Stimulated activated CD8-positive, alpha-beta memory T cell treated with anti-CD3 and anti-CD28 coated beads, Interleukin-15, amount 100 ng/mL, for 48 hours (primary cell): ENCODE results near the gene NETO1.

Experiments used
- DNase-seq, 2 donors: peaks; one replicate each; pipeline ENCODE4 v3.0.0-alpha.2; 2020; ENCODE audit warnings: low read depth in 2 of 2

The NETO1 gene

DNA sequence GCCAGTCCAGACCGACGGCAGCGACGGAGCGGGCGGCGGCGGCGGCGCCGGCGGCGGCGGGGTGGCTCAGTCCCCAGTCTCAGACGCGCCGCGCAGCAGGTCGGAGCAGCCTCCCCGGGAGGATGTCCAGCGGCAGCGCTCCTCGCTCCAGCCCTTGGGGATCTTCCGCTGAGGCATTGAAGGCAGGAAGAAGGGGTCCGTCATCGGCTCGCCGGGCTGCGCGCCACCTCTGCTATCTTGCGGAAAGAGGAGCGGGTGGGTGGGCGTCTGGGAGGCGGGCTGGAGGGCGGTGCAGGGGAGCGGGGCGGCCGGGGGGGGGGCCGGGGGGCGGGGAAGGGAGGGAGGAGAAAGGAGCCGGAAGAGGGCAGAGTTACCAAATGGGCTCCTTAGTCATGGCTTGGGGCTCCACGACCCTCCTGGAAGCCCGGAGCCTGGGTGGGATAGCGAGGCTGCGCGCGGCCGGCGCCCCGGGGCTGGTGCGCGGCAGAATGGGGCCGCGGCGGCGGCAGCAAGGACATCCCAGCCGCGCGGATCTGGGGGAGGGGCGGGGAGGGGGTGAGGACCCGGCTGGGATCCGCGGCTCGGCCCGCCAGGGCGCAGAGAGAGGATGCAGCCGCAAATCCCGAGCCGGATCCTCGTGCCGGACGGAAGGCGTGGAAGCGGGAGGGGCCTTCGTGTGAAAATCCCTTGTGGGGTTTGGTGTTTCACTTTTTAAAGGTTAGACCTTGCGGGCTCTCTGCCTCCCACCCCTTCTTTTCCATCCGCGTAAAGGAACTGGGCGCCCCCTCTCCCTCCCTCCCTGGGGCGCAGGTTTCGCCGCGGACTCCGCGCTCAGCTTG lies at the start of gene NETO1:
NETO1 (minus strand) TSS at position 242 of the 839 bp plus-strand sequence. CDS start 696 bp downstream, outside the sequence.
- no peak for DNase-seq

GRCh38 chr18:72910045-72910444 lies 42.3 kb upstream of the NETO1 start:
- no peak for DNase-seq

DNA sequence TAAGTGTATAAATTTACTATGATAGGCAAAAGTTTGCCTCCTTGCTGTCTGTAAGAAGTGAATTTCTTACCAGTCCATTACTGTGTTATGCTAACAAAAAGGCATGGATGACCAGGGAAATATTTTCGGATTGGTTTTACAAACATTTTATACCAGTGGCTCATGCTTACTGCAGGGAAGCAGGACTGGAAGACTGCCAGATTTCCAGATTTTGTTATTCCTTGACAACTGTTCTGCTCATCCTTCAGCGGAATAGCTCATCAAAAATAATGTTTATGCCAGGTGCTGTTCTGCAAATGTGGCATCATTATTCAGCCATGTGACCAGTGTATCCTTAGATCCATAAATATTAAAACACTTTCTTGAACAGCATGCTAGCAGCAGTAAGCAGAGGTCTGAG lies 40.4 kb upstream of the NETO1 start:
- DNase-seq = no peak

DNA sequence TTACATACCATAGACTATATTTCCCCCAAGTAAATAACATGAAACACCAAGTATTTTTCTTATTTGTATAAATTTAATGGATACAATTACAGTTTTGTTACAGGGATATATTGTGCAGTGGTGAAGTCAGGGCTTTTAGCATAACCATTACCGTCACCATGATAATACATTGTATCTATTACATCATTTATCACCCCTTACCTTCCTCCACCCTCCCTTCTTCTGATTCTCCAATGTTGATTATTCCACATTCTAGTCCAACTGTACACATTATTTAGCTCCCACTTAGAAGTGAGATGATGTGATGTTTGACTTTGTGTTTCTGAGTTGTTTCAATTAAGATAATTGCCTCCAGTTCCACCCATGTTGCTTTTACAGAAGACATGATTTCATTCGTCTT lies 35.2 kb upstream of the NETO1 start:
- no peak for DNase-seq

- no peak for DNase-seq
These were observed 31.6 kb upstream of the NETO1 start for GRCh38 chr18:72899338-72899737.

DNA sequence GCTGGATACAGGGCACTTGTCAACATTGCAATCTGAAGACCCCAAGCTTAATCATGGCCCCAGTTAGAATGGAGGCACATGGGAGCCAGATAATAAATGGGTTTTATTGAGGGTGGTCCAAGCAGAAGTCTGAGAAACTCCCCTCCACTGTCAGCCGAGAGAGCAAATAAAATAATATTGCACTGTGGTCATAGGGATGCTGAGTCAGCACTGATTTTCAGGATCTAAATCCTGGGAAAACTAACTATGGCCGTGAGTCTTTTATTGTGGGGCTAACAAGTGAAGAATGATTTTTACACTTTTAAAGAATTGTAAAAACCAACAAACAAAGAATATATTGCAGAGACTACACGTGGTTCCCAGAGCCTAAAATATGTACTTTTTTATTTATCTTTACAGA lies 31.1 kb upstream of the NETO1 start:
- no peak for DNase-seq

DNA sequence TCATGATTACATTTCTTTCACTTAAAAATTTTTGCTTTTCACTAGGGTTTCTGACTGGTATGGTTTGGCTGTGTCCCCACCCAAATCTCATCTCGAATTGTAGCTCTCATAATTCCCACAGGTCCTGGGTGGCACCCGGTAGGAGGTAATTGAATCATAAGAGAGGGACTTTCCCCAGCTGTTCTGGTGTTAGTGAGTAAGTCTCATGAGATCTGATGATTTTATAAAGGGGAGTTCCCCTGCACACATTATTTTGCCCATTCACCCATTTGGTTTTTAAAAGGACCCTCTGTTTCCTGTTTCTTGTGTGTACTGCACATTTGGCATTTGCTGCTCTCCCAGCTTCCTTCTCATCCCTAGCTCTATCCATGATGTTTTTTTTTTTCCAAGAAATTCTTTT lies 27.8 kb upstream of the NETO1 start:
- DNase-seq = no peak

DNA sequence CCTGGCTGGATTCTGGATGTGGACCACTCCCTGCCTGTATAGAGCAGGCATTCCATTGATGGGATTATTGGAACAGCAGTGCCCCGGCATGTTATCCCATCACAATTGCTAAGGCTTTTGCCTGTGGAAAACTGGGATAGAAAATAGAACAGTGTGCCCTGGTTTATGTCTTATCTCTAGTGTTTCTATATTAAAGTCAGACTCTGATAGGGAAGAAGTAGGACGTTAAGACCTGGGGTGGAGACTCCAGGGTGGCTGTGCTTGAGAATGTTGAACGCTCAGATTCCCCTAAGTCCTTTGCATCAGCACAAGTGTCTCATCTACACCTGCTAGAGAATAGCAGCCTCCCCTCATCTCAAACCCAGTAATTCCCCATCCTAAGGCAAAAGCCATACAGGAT lies 10.8 kb upstream of the NETO1 start:
- no peak for DNase-seq

- DNase-seq = no peak
These were observed 10.4 kb upstream of the NETO1 start for GRCh38 chr18:72878143-72878542.

- DNase-seq = no peak
These were observed 3.3 kb upstream of the NETO1 start for GRCh38 chr18:72871091-72871490.

GRCh38 chr18:72869226-72870185 lies 1.7 kb upstream of the NETO1 start:
- no peak for DNase-seq

- no peak for DNase-seq
These were observed 918 bp upstream of the NETO1 start for GRCh38 chr18:72868585-72869225.

DNA sequence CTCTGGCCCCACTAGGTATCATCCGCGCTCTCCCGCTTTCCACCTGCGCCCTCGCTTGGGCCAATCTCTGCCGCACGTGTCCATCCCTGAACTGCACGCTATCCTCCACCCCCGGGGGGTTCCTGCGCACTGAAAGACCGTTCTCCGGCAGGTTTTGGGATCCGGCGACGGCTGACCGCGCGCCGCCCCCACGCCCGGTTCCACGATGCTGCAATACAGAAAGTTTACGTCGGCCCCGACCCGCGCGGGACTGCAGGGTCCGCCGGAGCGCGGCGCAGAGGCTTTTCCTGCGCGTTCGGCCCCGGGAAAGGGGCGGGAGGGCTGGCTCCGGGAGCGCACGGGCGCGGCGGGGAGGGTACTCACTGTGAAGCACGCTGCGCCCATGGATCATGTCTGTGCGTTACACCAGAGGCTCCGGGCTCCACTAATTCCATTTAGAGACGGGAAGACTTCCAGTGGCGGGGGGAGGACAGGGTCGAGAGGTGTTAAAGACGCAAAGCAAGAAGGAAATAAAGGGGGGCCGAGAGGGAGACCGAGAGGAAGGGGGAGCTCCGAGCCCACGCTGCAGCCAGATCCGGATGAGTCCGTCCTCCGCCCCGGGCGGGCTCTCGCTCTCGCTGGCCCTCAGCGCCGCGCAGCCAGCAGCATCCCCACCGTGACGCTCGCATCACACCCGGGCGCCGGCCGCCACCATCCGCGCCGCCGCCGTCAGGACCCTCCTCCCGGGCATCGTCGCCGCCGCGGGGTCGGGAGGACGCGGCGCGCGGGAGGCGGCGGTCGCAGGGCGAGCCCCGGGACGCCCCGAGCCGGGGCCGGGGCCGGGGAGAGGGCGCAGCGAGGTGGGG lies 664 bp downstream of the NETO1 start:
- DNase-seq = no peak

- DNase-seq = no peak
These were observed 1.3 kb downstream of the NETO1 start for GRCh38 chr18:72866442-72866900.

DNA sequence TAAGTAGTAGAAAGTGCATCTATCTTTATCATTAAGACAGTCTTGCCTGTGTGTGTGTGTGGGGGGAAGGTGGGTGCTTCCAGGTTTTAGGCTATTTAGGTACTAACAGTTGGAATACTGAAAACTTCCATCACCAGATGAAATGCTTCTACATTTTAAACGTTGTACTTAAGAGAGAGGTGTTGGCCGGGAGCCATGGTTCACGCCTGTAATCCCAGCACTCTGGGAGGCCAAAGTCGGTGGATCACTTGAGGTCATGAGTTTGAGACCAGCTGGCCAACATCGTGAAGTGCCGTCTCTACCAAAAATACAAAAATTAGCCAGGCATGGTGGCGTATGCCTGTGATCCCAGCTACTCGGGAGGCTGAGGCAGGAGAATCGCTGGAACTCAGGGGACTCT lies 4.0 kb downstream of the NETO1 start:
- no peak for DNase-seq

GRCh38 chr18:72859088-72859487 lies 8.7 kb downstream of the NETO1 start:
- DNase-seq = no peak

- no peak for DNase-seq
These were observed 18.1 kb downstream of the NETO1 start for GRCh38 chr18:72849671-72850070.

DNA sequence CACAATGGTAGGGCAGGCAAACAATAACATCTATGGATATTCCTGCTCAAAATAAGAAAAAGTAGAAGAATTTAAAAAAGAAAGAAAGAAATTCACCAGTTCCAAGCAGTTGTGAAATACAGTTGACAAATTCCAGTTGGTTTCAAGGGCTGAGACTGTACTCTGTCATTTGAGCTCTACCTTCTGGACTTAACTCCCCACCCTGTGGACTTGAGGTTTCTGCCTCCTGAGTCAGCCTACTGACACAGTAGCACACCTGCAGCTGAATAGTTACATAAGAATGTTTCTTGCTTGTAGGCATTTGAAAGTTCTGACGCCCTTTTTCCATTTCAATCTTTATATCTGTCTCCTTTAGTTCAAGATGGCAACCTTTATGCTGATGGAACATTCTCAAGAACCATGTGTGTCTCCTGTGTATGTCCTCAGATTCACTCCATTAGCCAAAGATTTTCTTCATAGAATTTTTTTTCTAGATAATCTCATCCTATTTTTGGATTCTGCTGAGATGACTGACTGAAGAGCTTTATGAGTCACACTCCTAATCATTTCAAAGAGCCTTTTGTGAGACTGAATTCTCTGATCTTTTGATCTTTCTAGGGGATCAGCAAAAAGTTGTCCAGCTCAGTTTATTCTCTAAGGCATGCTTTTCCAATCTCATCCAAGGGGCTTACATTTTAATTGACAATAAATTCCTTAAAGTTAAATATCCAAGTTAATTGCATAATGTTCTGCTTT lies 19.1 kb downstream of the NETO1 start:
- DNase-seq = no peak

DNA sequence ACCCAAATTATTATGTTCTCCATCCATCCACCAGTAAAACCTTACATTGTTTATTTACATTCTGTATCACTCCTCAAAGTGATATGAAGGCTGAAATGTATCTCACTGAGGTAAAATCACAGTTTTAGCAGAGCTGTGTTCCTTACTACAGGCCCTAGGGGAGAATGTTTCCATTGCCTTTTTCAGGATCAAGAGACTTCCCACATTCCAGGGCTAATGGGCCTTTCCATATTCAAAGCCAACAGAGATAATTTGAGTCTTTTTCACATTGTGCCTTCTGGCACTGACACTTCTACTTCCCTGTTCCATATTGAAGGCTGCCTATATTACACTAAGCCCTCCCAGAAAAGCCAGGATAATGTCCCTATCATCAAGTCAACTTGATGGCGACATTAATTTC lies 20.0 kb downstream of the NETO1 start:
- no peak for DNase-seq

GRCh38 chr18:72846736-72847533 lies 20.9 kb downstream of the NETO1 start:
- DNase-seq = no peak
